Thyroid gland (tissue), 4 donors: ENCODE data around the gene GNG7. TPM values are rescaled to one million over a fixed set of nuclear protein-coding genes. Genes with fewer than 3 reads are reported as not detected.
"Not testable (repeated sequence)": the region's sequence is repeated elsewhere in the genome, so short reads cannot be mapped to it uniquely, and the experiment has no call there.

Source experiments
- DNase-seq, 2 donors: peaks; one replicate each; pipeline ENCODE4 v3.0.0-alpha.2; 2019
- H3K27ac ChIP-seq, 3 donors: fragments of 200-600 bp; sonication (generic); 1 replicate in 2 of 3; 2 replicates in 1 of 3; pipeline ENCODE4 v1.5.1; 2016 to 2019; ENCODE audit warnings: mild to moderate bottlenecking in 1 of 3, moderate library complexity in 1 of 3
- H3K27me3 ChIP-seq: fragments of 200-600 bp; sonication (generic); one replicate; pipeline ENCODE4 v1.5.1; 2019
- H3K36me3 ChIP-seq, 2 donors: fragments of 200-600 bp; sonication (generic); one replicate each; pipeline ENCODE4 v1.5.1; 2016 to 2019
- H3K4me1 ChIP-seq, 2 donors: fragments of 200-600 bp; sonication (generic); one replicate each; pipeline ENCODE4 v1.5.1; 2017 to 2019
- H3K4me3 ChIP-seq, 3 donors: fragments of 200-600 bp; sonication (generic); replicated peaks in 1 of 3; 1 replicate in 2 of 3; 2 replicates in 1 of 3; pipeline ENCODE4 v1.5.1; 2016; ENCODE audit warnings: mild to moderate bottlenecking in 1 of 3
- H3K9me3 ChIP-seq: fragments of 200-600 bp; sonication (generic); one replicate; pipeline ENCODE4 v1.5.1; 2017
- CTCF ChIP-seq, 6 experiments: fragments of 200-600 bp in 3 of 6; fragments of 450-650 bp in 3 of 6; sonication (generic) in 3 of 6; IDR thresholded peaks; one replicate each; pipeline ENCODE4 v1.5.1; 2016 to 2019; ENCODE audit warnings: antibody characterized with exemption in 6 of 6, mild to moderate bottlenecking in 2 of 6, inconsistent platforms in 1 of 6, moderate library complexity in 1 of 6
- POLR2A ChIP-seq, 2 donors: fragments of 450-650 bp; IDR thresholded peaks; one replicate each; pipeline ENCODE4 v1.6.1; 2017; ENCODE audit warnings: antibody characterized with exemption in 2 of 2, mild to moderate bottlenecking in 2 of 2, moderate library complexity in 1 of 2
- whole genome bisulfite sequencing, 2 donors: methylation state at CpG; one replicate each; pipeline ENCODE4 v1.1.5; 2017; 5-methylcytosine and 5-hydroxymethylcytosine counted together
- intact Hi-C: fragments of 100-400 bp; cut with DNase I; formaldehyde crosslinking; loops from one replicate; pipeline ENCODE4 v1.15.1; 2023
- total RNA-seq, 4 donors: library from RNA; depleted of rRNA; stranded (reverse); fragments of >200 nt; gene quantifications; one replicate each; pipeline ENCODE4 v1.2.3, GENCODE V29; 2016

GNG7 gene
- total RNA-seq, 4 donors from 2014 or later = 3.8 to 6.9 (median 5.6) TPM

GRCh38 chr19:2524840-2525723 lies 177.4 kb downstream of the GNG7 start:
- DNase-seq = peak; percentile 87 to 90
- intact Hi-C loops = no loop called here
- H3K27ac ChIP-seq = peak overlapping the region; percentile 25 to 65 (median 31)

GRCh38 chr19:2524361-2524839 lies 178.1 kb downstream of the GNG7 start:
- peak overlapping the region in 1 of 3 donors; percentile 65 for H3K27ac ChIP-seq
- H3K27me3 ChIP-seq = no peaks in the 10 kb centered on the region
- no peak for DNase-seq
- no peak for TF ChIP-seq POLR2A (IDR thresholded peaks at IDR 0.05)
- TF ChIP-seq CTCF (IDR thresholded peaks at IDR 0.05) = no peak
- no peak overlapping the region for H3K4me3 ChIP-seq
- H3K4me1 ChIP-seq = peaks cover 4 to 17% of the 10 kb centered on the region in 2 donors
- WGBS, 2 donors = 89 to 97% methylated on average over 12 to 16 of the region's 16 CpGs
- H3K36me3 ChIP-seq = no peaks in the 10 kb centered on the region
- no peaks in the 10 kb centered on the region for H3K9me3 ChIP-seq
- intact Hi-C loops = no loop called here

More at GRCh38 chr19:2524840-2525723, 177.4 kb downstream of the GNG7 start:
- peaks cover 4 to 17% of the 10 kb centered on the region in 2 donors for H3K4me1 ChIP-seq
- TF ChIP-seq CTCF (IDR thresholded peaks at IDR 0.05) (no peak), POLR2A (IDR thresholded peaks at IDR 0.05) (peak in 1 of 2 donors; percentile 26)
- no peaks in the 10 kb centered on the region for H3K9me3 ChIP-seq
- 25 to 47% methylated on average over 20 to 37 of the region's 45 CpGs for WGBS, 2 donors
- H3K4me3 ChIP-seq = peak overlapping the region in 1 of 3 donors; percentile 10
- no peaks in the 10 kb centered on the region for H3K27me3 ChIP-seq
- no peaks in the 10 kb centered on the region for H3K36me3 ChIP-seq

- no peaks in the 10 kb centered on the region for H3K9me3 ChIP-seq
- H3K36me3 ChIP-seq = no peaks in the 10 kb centered on the region
- peak overlapping the region in 1 of 3 donors; percentile 41 for H3K27ac ChIP-seq
- intact Hi-C loops = no loop called here
- TF ChIP-seq POLR2A (IDR thresholded peaks at IDR 0.05) (no peak), CTCF (IDR thresholded peaks at IDR 0.05) (no peak)
- no peak for DNase-seq
- peaks cover 4 to 17% of the 10 kb centered on the region in 2 donors for H3K4me1 ChIP-seq
- H3K27me3 ChIP-seq = no peaks in the 10 kb centered on the region
- H3K4me3 ChIP-seq = no peak overlapping the region
- WGBS, 2 donors = 77 to 79% methylated on average over 16 to 20 of the region's 20 CpGs
Measured at GRCh38 chr19:2523630-2524311, 178.7 kb downstream of the GNG7 start.

GRCh38 chr19:2519482-2519881 lies 183.0 kb downstream of the GNG7 start:
- WGBS, 2 donors = 97 to 99% methylated on average over 6 of the region's 6 CpGs
- H3K36me3 ChIP-seq = no peaks in the 10 kb centered on the region
- H3K4me1 ChIP-seq = peaks cover 0 to 12% of the 10 kb centered on the region in 2 donors
- no peak overlapping the region for H3K27ac ChIP-seq
- H3K9me3 ChIP-seq = no peaks in the 10 kb centered on the region
- no peak for TF ChIP-seq CTCF (IDR thresholded peaks at IDR 0.05)
- TF ChIP-seq POLR2A (IDR thresholded peaks at IDR 0.05) = no peak
- DNase-seq = no peak
- intact Hi-C loops = no loop called here
- H3K27me3 ChIP-seq = no peaks in the 10 kb centered on the region
- no peak overlapping the region for H3K4me3 ChIP-seq

- H3K9me3 ChIP-seq, H3K27ac ChIP-seq, H3K4me3 ChIP-seq, DNase-seq, H3K36me3 ChIP-seq, H3K27me3 ChIP-seq, intact Hi-C loops: not testable (repeated sequence)
- WGBS, 2 donors = 86 to 92% methylated on average over 11 of the region's 11 CpGs
- H3K4me1 ChIP-seq = peaks cover 0 to 12% of the 10 kb centered on the region in 2 donors
Measured at GRCh38 chr19:2518856-2519255, 183.6 kb downstream of the GNG7 start.
